IPS-18c (cell line): Measurements from ENCODE around the gene SAMD15.
A peak's percentile ranks its signal among the peaks of the same experiment; 100 is the strongest.
"Not testable (repeated sequence)": the region's sequence is repeated elsewhere in the genome, so short reads cannot be mapped to it uniquely, and the experiment has no call there.

ENCODE experiments used
- H3K4me3 ChIP-seq: 2 replicates; pipeline ENCODE4 v1.7.0; 2013; ENCODE audit warnings: low read depth, mild to moderate bottlenecking, low read length, moderate library complexity; ENCODE audit not compliant: insufficient read depth
- H3K9me3 ChIP-seq: one replicate; pipeline ENCODE4 v1.6.1; 2013; ENCODE audit warnings: mild to moderate bottlenecking, low read length, moderate library complexity; ENCODE audit not compliant: control insufficient read depth, insufficient read depth

Gene SAMD15

GRCh38 chr14:77364146-77364545 is 13.0 kb upstream of the SAMD15 start:
- H3K9me3 ChIP-seq, result no peaks in the 10 kb centered on the region
- no peak overlapping the region for H3K4me3 ChIP-seq

GRCh38 chr14:77369285-77369684 is 7.9 kb upstream of the SAMD15 start:
- no peak overlapping the region for H3K4me3 ChIP-seq
- H3K9me3 ChIP-seq, result no peaks in the 10 kb centered on the region

- Histone ChIP-seq H3K9me3 (no peaks in the 10 kb centered on the region), H3K4me3 (no peak overlapping the region)
Observed at GRCh38 chr14:77372304-77372841, 4.8 kb upstream of the SAMD15 start.

- no peak overlapping the region for H3K4me3 ChIP-seq
- H3K9me3 ChIP-seq, result no peaks in the 10 kb centered on the region
Observed at GRCh38 chr14:77375164-77375950, 1.8 kb upstream of the SAMD15 start.

- Histone ChIP-seq H3K4me3 (peak overlapping the region; percentile 99), H3K9me3 (peaks cover 2% of the 10 kb centered on the region)
Observed at GRCh38 chr14:77375973-77376770, 1.0 kb upstream of the SAMD15 start.

GRCh38 chr14:77377502-77377844 is 294 bp downstream of the SAMD15 start:
- Histone ChIP-seq H3K9me3 (peaks cover 2% of the 10 kb centered on the region), H3K4me3 (peak overlapping the region; percentile 99)

GRCh38 chr14:77378701-77379100 is 1.5 kb downstream of the SAMD15 start:
- Histone ChIP-seq H3K4me3 (no peak overlapping the region), H3K9me3 (peaks cover 2% of the 10 kb centered on the region)

GRCh38 chr14:77390188-77390587 is 13.0 kb downstream of the SAMD15 start:
- no peaks in the 10 kb centered on the region for H3K9me3 ChIP-seq

GRCh38 chr14:77400216-77400615 is 23.0 kb downstream of the SAMD15 start:
- Histone ChIP-seq H3K4me3 (no peak overlapping the region), H3K9me3 (no peaks in the 10 kb centered on the region)

More at GRCh38 chr14:77390188-77390587, 13.0 kb downstream of the SAMD15 start:
- H3K4me3 ChIP-seq, result no peak overlapping the region

GRCh38 chr14:77403768-77404167 is 26.6 kb downstream of the SAMD15 start:
- H3K4me3 ChIP-seq, result no peak overlapping the region
- no peaks in the 10 kb centered on the region for H3K9me3 ChIP-seq

GRCh38 chr14:77406086-77406485 is 28.9 kb downstream of the SAMD15 start:
- Histone ChIP-seq H3K4me3 (no peak overlapping the region), H3K9me3 (no peaks in the 10 kb centered on the region)

GRCh38 chr14:77406718-77407117 is 29.5 kb downstream of the SAMD15 start:
- Histone ChIP-seq H3K9me3 (no peaks in the 10 kb centered on the region), H3K4me3 (no peak overlapping the region)

- H3K9me3 ChIP-seq, result no peaks in the 10 kb centered on the region
- H3K4me3 ChIP-seq, result no peak overlapping the region
Observed at GRCh38 chr14:77407158-77407557, 30.0 kb downstream of the SAMD15 start.

- Histone ChIP-seq H3K9me3 (no peaks in the 10 kb centered on the region), H3K4me3 (no peak overlapping the region)
Observed at GRCh38 chr14:77409131-77409533, 32.0 kb downstream of the SAMD15 start.

- not testable (repeated sequence) for H3K9me3 ChIP-seq, H3K4me3 ChIP-seq
Observed at GRCh38 chr14:77415403-77416030, 38.3 kb downstream of the SAMD15 start.

- H3K9me3 ChIP-seq, H3K4me3 ChIP-seq: not testable (repeated sequence)
Observed at GRCh38 chr14:77416098-77416497, 38.9 kb downstream of the SAMD15 start.

GRCh38 chr14:77416836-77417235 is 39.7 kb downstream of the SAMD15 start:
- H3K9me3 ChIP-seq, result peaks cover 3% of the 10 kb centered on the region

GRCh38 chr14:77421201-77421600 is 44.0 kb downstream of the SAMD15 start:
- peaks cover 3% of the 10 kb centered on the region for H3K9me3 ChIP-seq
- no peak overlapping the region for H3K4me3 ChIP-seq

More at GRCh38 chr14:77416836-77417235, 39.7 kb downstream of the SAMD15 start:
- H3K4me3 ChIP-seq, result no peak overlapping the region
